Measurements from ENCODE around the gene FAM9B. TPM values are rescaled to one million over a fixed set of nuclear protein-coding genes. Genes with fewer than 3 reads are reported as not detected.

FAM9B gene
- total RNA-seq, 2 experiments from 2014 or later: not detected

DNA sequence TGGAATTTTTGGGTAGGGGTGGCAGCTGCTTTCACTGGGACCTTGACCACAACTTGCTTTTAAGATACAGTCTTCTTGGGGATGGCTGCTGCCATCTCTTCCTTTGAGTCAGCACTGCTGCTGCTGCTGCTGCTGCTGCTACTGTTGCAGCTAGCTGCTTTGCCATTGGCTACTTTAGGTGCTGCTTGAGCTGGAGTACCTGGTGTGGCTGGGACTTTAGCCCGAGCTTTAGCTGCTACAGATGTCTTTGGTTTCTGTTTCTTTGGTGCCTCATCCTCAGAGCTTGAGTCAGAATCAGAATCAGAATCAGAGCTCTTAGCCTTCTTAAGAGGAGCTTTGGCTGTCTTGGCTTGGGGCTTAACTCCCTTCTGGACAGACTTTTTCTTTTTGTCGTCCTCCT, 52.2 kb downstream of the FAM9B start:
- CTCF ChIA-PET: interaction anchor here (0.7 kb wide), 1 partner anchor 10 kb away, joined by 5 read pairs; no protein-coding TSS in a partner anchor
- POLR2A ChIA-PET: no interaction called here

DNA sequence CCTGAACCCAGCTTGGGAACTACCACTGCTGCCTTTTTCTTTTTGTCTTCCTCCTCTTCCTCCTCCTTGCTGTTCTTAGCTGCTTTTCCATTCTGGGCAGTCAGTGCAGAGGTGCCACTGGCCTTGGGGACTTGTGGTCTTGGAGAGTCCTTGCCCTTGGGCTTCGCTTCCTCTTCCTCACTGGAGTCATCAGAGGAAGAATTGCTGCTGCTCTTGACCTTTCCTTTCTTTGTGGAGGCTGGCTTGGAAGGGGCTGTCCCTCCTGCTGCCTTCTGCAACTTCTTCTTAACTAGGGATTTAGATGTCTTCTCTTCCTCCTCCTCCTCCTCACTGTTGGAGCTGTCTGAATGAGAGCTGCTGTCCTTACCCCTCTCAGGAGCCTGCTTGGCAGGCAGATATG, 53.2 kb downstream of the FAM9B start:
- ChIA-PET CTCF (interaction anchor here (0.7 kb wide), 1 partner anchor 9 kb away, joined by 5 read pairs; no protein-coding TSS in a partner anchor), POLR2A (no interaction called here)

Other genes starting within 250 kb of the FAM9B start
- gene FAM9A, start 232.7 kb downstream of the FAM9B start, total RNA-seq: not detected

All from activated CD8-positive, alpha-beta memory T cell treated with anti-CD3 and anti-CD28 coated beads for 36 hours (primary cell).